ENCODE data around the gene SUPT20HL2. TPM values are rescaled to one million over a fixed set of nuclear protein-coding genes. Genes with fewer than 3 reads are reported as not detected.
A peak's percentile ranks its signal among the peaks of the same experiment; 100 is the strongest.

SUPT20HL2 gene
- total and polyA plus RNA-seq, 8 donors = not detected

- Histone ChIP-seq H3K27ac (no peak overlapping the region), H3K27me3 (no peaks in the 10 kb centered on the region), H3K4me1 (no peaks in the 10 kb centered on the region), H3K4me3 (no peak overlapping the region), H3K9me3 (no peaks in the 10 kb centered on the region), H3K36me3 (no peaks in the 10 kb centered on the region)
- TF ChIP-seq CTCF (IDR thresholded peaks at IDR 0.05) = no peak
- DNase-seq = peak in 2 of 4 donors; percentile 16 to 46
- intact Hi-C loops (cut with DNase I) = no loop called here
- ATAC-seq = peak; percentile 21
Measured at GRCh38 chrX:24282381-24283126, 31.3 kb downstream of the SUPT20HL2 start.

- intact Hi-C loops (cut with DNase I) = no loop called here
- no peaks in the 10 kb centered on the region for H3K4me1 ChIP-seq
- TF ChIP-seq CTCF (IDR thresholded peaks at IDR 0.05) = no peak
- H3K27ac ChIP-seq = no peak overlapping the region
- ATAC-seq (no peak), DNase-seq (no peak)
- no peaks in the 10 kb centered on the region for H3K9me3 ChIP-seq
- H3K36me3 ChIP-seq = no peaks in the 10 kb centered on the region
- H3K27me3 ChIP-seq = no peaks in the 10 kb centered on the region
- H3K4me3 ChIP-seq = no peak overlapping the region
Measured at GRCh38 chrX:24277405-24277804, 36.5 kb downstream of the SUPT20HL2 start.

GRCh38 chrX:24276015-24276414 is 37.9 kb downstream of the SUPT20HL2 start:
- no peaks in the 10 kb centered on the region for H3K9me3 ChIP-seq
- DNase-seq = no peak
- intact Hi-C loops (cut with DNase I) = no loop called here
- no peaks in the 10 kb centered on the region for H3K27me3 ChIP-seq
- no peak overlapping the region for H3K27ac ChIP-seq
- ATAC-seq = no peak
- H3K36me3 ChIP-seq = no peaks in the 10 kb centered on the region
- no peak overlapping the region for H3K4me3 ChIP-seq
- TF ChIP-seq CTCF (IDR thresholded peaks at IDR 0.05) = no peak
- H3K4me1 ChIP-seq = no peaks in the 10 kb centered on the region

DNA sequence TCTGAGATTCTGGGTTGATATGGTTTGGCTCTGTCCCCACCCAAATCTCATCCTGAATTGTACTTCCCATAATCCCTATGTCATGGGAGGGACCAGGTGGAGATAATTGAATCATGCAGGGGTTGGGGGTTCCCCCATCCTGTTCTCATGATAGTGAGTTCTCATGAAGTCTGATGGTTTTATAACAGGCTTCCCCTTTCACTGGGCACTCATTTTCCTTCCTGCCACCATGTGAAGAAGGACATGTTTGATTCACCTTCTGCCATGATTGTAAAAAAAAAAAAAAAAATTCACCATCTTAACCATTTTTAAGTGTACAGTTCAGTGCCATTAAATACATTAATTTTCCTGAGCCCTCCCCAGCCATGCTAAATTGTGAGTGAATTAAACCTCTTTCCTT is 42.6 kb downstream of the SUPT20HL2 start:
- no peak for ATAC-seq
- H3K4me3 ChIP-seq = no peak overlapping the region
- no peak for DNase-seq

GRCh38 chrX:24268786-24269185 is 45.1 kb downstream of the SUPT20HL2 start:
- no peak for TF ChIP-seq CTCF (IDR thresholded peaks at IDR 0.05)
- intact Hi-C loops (cut with DNase I) = no loop called here
- Histone ChIP-seq H3K9me3 (no peaks in the 10 kb centered on the region), H3K4me3 (no peak overlapping the region), H3K36me3 (no peaks in the 10 kb centered on the region), H3K4me1 (no peaks in the 10 kb centered on the region), H3K27ac (no peak overlapping the region), H3K27me3 (no peaks in the 10 kb centered on the region)
- ATAC-seq = no peak
- no peak for DNase-seq

More for the DNA sequence above, 42.6 kb downstream of the SUPT20HL2 start:
- intact Hi-C loops (cut with DNase I) = no loop called here
- H3K27ac ChIP-seq = no peak overlapping the region
- H3K9me3 ChIP-seq = no peaks in the 10 kb centered on the region
- no peak for TF ChIP-seq CTCF (IDR thresholded peaks at IDR 0.05)
- no peaks in the 10 kb centered on the region for H3K36me3 ChIP-seq
- H3K4me1 ChIP-seq = no peaks in the 10 kb centered on the region
- no peaks in the 10 kb centered on the region for H3K27me3 ChIP-seq

Measured in left lung (tissue), 10 donors.